ENCODE data around the gene TMC1. TPM values are rescaled to one million over a fixed set of nuclear protein-coding genes. Genes with fewer than 3 reads are reported as not detected.

TMC1 gene
- total RNA-seq, 1 experiment from 2014 or later = not detected

- Mint-ChIP-seq H3K27me3 (ENCODE audit: insufficient read depth, unreplicated experiment) (peaks cover 11% of the 10 kb centered on the region), H3K9me3 (ENCODE audit: unreplicated experiment) (no peaks in the 10 kb centered on the region), H3K27ac (ENCODE audit: low read depth, unreplicated experiment) (no peak overlapping the region), H3K36me3 (ENCODE audit: insufficient read depth, unreplicated experiment) (no peaks in the 10 kb centered on the region), H3K4me1 (ENCODE audit: insufficient read depth, unreplicated experiment) (no peaks in the 10 kb centered on the region), H3K4me3 (ENCODE audit: unreplicated experiment) (no peak overlapping the region)
- no TSS peak for BruUV-seq (replicated peaks)
- TF ChIP-seq CTCF (IDR thresholded peaks at IDR 0.05; ENCODE audit: unreplicated experiment) = no peak
- DNase-seq (ENCODE audit: unreplicated experiment) = no peak
- ChIA-PET POLR2A (no interaction called here), CTCF (interaction anchor here (0.6 to 3.2 kb wide), 8 partner anchors 9 to 535 kb away, joined by 3 to 17 read pairs (median 3); no protein-coding TSS in a partner anchor)
- intact Hi-C loops (cut with micrococcal nuclease) = no loop called here
Measured at GRCh38 chr9:72808446-72808768, 287.0 kb downstream of the TMC1 start.

- ChIA-PET CTCF (interaction anchor here (0.7 to 3.2 kb wide), 7 partner anchors 13 to 1003 kb away, joined by 3 to 17 read pairs (median 4); no protein-coding TSS in a partner anchor), POLR2A (interaction anchor here (0.7 kb wide), 1 partner anchor 1188 kb away, joined by 3 read pairs; no protein-coding TSS in a partner anchor)
- Mint-ChIP-seq H3K9me3 (ENCODE audit: unreplicated experiment) (no peaks in the 10 kb centered on the region), H3K36me3 (ENCODE audit: insufficient read depth, unreplicated experiment) (no peaks in the 10 kb centered on the region), H3K27ac (ENCODE audit: low read depth, unreplicated experiment) (no peak overlapping the region), H3K27me3 (ENCODE audit: insufficient read depth, unreplicated experiment) (no peaks in the 10 kb centered on the region), H3K4me3 (ENCODE audit: unreplicated experiment) (no peak overlapping the region), H3K4me1 (ENCODE audit: insufficient read depth, unreplicated experiment) (no peaks in the 10 kb centered on the region)
- DNase-seq (ENCODE audit: unreplicated experiment) = no peak
- intact Hi-C loops (cut with micrococcal nuclease) = no loop called here
- TF ChIP-seq CTCF (IDR thresholded peaks at IDR 0.05; ENCODE audit: unreplicated experiment) = no peak
- no TSS peak for BruUV-seq (replicated peaks)
Measured at GRCh38 chr9:72809586-72809985, 288.2 kb downstream of the TMC1 start.

- no TSS peak for BruUV-seq (replicated peaks)
- no peak for DNase-seq (ENCODE audit: unreplicated experiment)
- Mint-ChIP-seq H3K36me3 (ENCODE audit: insufficient read depth, unreplicated experiment) (no peaks in the 10 kb centered on the region), H3K4me3 (ENCODE audit: unreplicated experiment) (no peak overlapping the region), H3K27ac (ENCODE audit: low read depth, unreplicated experiment) (no peak overlapping the region), H3K4me1 (ENCODE audit: insufficient read depth, unreplicated experiment) (no peaks in the 10 kb centered on the region), H3K9me3 (ENCODE audit: unreplicated experiment) (no peaks in the 10 kb centered on the region), H3K27me3 (ENCODE audit: insufficient read depth, unreplicated experiment) (no peaks in the 10 kb centered on the region)
- intact Hi-C loops (cut with micrococcal nuclease) = no loop called here
- CTCF ChIA-PET = interaction anchor here (1.5 to 1.9 kb wide), 5 partner anchors 10 to 533 kb away, joined by 3 to 13 read pairs (median 9); no protein-coding TSS in a partner anchor
- POLR2A ChIA-PET = interaction anchor here (1.0 kb wide), 1 partner anchor 447 kb away, joined by 9 read pairs; the partner anchor contains the start of gene ZFAND5
- TF ChIP-seq CTCF (IDR thresholded peaks at IDR 0.05; ENCODE audit: unreplicated experiment) = no peak
Measured at GRCh38 chr9:72812559-72813111, 291.2 kb downstream of the TMC1 start.

- Mint-ChIP-seq H3K4me1 (ENCODE audit: insufficient read depth, unreplicated experiment) (no peaks in the 10 kb centered on the region), H3K4me3 (ENCODE audit: unreplicated experiment) (no peak overlapping the region), H3K27me3 (ENCODE audit: insufficient read depth, unreplicated experiment) (peaks cover 2% of the 10 kb centered on the region), H3K9me3 (ENCODE audit: unreplicated experiment) (no peaks in the 10 kb centered on the region), H3K36me3 (ENCODE audit: insufficient read depth, unreplicated experiment) (no peaks in the 10 kb centered on the region), H3K27ac (ENCODE audit: low read depth, unreplicated experiment) (no peak overlapping the region)
- no peak for TF ChIP-seq CTCF (IDR thresholded peaks at IDR 0.05; ENCODE audit: unreplicated experiment)
- ChIA-PET CTCF (interaction anchor here (1.2 to 1.9 kb wide), 7 partner anchors 9 to 774 kb away, joined by 3 to 13 read pairs (median 5); no protein-coding TSS in a partner anchor), POLR2A (interaction anchor here (1.0 kb wide), 1 partner anchor 448 kb away, joined by 9 read pairs; the partner anchor contains the start of gene ZFAND5)
- intact Hi-C loops (cut with micrococcal nuclease) = no loop called here
- no TSS peak for BruUV-seq (replicated peaks)
- DNase-seq (ENCODE audit: unreplicated experiment) = no peak
Measured at GRCh38 chr9:72813544-72813943, 292.1 kb downstream of the TMC1 start.
